Thyroid gland (tissue), 4 donors: ENCODE measurements around the gene LYPD5. TPM values are rescaled to one million over a fixed set of nuclear protein-coding genes. Genes with fewer than 3 reads are reported as not detected.
A peak's percentile ranks its signal among the peaks of the same experiment; 100 is the strongest.

ENCODE experiments used
- DNase-seq, 2 donors: peaks; one replicate each; pipeline ENCODE4 v3.0.0-alpha.2; 2019
- H3K27ac ChIP-seq, 3 donors: fragments of 200-600 bp; sonication (generic); 1 replicate in 2 of 3; 2 replicates in 1 of 3; pipeline ENCODE4 v1.5.1; 2016 to 2019; ENCODE audit warnings: mild to moderate bottlenecking in 1 of 3, moderate library complexity in 1 of 3
- H3K27me3 ChIP-seq: fragments of 200-600 bp; sonication (generic); one replicate; pipeline ENCODE4 v1.5.1; 2019
- H3K36me3 ChIP-seq, 2 donors: fragments of 200-600 bp; sonication (generic); one replicate each; pipeline ENCODE4 v1.5.1; 2016 to 2019
- H3K4me1 ChIP-seq, 2 donors: fragments of 200-600 bp; sonication (generic); one replicate each; pipeline ENCODE4 v1.5.1; 2017 to 2019
- H3K4me3 ChIP-seq, 3 donors: fragments of 200-600 bp; sonication (generic); replicated peaks in 1 of 3; 1 replicate in 2 of 3; 2 replicates in 1 of 3; pipeline ENCODE4 v1.5.1; 2016; ENCODE audit warnings: mild to moderate bottlenecking in 1 of 3
- H3K9me3 ChIP-seq: fragments of 200-600 bp; sonication (generic); one replicate; pipeline ENCODE4 v1.5.1; 2017
- POLR2A ChIP-seq, 2 donors: fragments of 450-650 bp; IDR thresholded peaks; one replicate each; pipeline ENCODE4 v1.6.1; 2017; ENCODE audit warnings: antibody characterized with exemption in 2 of 2, mild to moderate bottlenecking in 2 of 2, moderate library complexity in 1 of 2
- WGBS, 2 donors: methylation state at CpG; one replicate each; pipeline ENCODE4 v1.1.5; 2017; 5-methylcytosine and 5-hydroxymethylcytosine counted together
- intact Hi-C: fragments of 100-400 bp; cut with DNase I; formaldehyde crosslinking; loops from one replicate; pipeline ENCODE4 v1.15.1; 2023
- total RNA-seq, 4 donors: library from RNA; depleted of rRNA; stranded (reverse); fragments of >200 nt; gene quantifications; one replicate each; pipeline ENCODE4 v1.2.3, GENCODE V29; 2016
- TF ChIP-seq, protein P1 (sequence below), 6 experiments: fragments of 200-600 bp in 3 of 6; fragments of 450-650 bp in 3 of 6; sonication (generic) in 3 of 6; IDR thresholded peaks; one replicate each; pipeline ENCODE4 v1.5.1; 2016 to 2019; ENCODE audit warnings: antibody characterized with exemption in 6 of 6, mild to moderate bottlenecking in 2 of 6, inconsistent platforms in 1 of 6, moderate library complexity in 1 of 6

LYPD5 gene
- total RNA-seq, 4 donors from 2014 or later, result 1.6 to 7.6 (median 2.5) TPM

GRCh38 chr19:43797118-43797517 is 5.1 kb downstream of the LYPD5 start:
- no peaks in the 10 kb centered on the region for H3K27me3 ChIP-seq
- H3K9me3 ChIP-seq, result no peaks in the 10 kb centered on the region
- no peak overlapping the region for H3K27ac ChIP-seq
- TF ChIP-seq, protein P1, sequence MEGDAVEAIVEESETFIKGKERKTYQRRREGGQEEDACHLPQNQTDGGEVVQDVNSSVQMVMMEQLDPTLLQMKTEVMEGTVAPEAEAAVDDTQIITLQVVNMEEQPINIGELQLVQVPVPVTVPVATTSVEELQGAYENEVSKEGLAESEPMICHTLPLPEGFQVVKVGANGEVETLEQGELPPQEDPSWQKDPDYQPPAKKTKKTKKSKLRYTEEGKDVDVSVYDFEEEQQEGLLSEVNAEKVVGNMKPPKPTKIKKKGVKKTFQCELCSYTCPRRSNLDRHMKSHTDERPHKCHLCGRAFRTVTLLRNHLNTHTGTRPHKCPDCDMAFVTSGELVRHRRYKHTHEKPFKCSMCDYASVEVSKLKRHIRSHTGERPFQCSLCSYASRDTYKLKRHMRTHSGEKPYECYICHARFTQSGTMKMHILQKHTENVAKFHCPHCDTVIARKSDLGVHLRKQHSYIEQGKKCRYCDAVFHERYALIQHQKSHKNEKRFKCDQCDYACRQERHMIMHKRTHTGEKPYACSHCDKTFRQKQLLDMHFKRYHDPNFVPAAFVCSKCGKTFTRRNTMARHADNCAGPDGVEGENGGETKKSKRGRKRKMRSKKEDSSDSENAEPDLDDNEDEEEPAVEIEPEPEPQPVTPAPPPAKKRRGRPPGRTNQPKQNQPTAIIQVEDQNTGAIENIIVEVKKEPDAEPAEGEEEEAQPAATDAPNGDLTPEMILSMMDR (IDR thresholded peaks at IDR 0.05), result no peak
- TF ChIP-seq POLR2A (IDR thresholded peaks at IDR 0.05), result no peak
- no peak for DNase-seq
- intact Hi-C loops, result no loop called here
- H3K4me1 ChIP-seq, result peaks cover 3 to 6% of the 10 kb centered on the region in 2 donors
- H3K4me3 ChIP-seq, result no peak overlapping the region
- WGBS, 2 donors, result 42 to 100% methylated on average over 1 to 6 of the region's 6 CpGs
- H3K36me3 ChIP-seq, result no peaks in the 10 kb centered on the region

DNA sequence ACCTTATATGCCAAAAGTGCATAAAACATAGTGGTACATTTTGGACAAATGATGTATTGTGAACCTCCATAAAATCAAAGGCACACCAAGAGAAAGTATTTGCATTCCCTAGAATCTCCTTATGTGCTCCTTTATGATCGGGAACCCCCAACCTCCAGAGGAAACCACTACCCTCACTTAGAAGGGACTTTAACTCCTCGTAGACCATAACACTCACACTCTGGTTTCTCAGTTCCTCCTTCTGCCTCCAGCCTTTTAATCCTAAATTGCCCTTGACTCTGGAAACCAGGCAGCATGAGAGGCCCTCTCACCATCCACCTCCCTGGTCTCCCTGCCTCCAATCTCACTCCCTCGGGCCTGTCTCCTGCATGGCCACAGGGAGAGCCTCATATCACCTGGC is 11.7 kb downstream of the LYPD5 start:
- intact Hi-C loops, result no loop called here
- no peaks in the 10 kb centered on the region for H3K4me1 ChIP-seq
- H3K27me3 ChIP-seq, result no peaks in the 10 kb centered on the region
- TF ChIP-seq, protein P1 (IDR thresholded peaks at IDR 0.05), result no peak
- TF ChIP-seq POLR2A (IDR thresholded peaks at IDR 0.05), result no peak
- WGBS, 2 donors, result 41 to 44% methylated on average over 3 of the region's 3 CpGs
- H3K36me3 ChIP-seq, result no peaks in the 10 kb centered on the region
- no peak overlapping the region for H3K4me3 ChIP-seq
- H3K9me3 ChIP-seq, result no peaks in the 10 kb centered on the region
- no peak for DNase-seq
- no peak overlapping the region for H3K27ac ChIP-seq

- Histone ChIP-seq H3K27me3 (no peaks in the 10 kb centered on the region), H3K27ac (no peak overlapping the region), H3K9me3 (no peaks in the 10 kb centered on the region), H3K4me1 (no peaks in the 10 kb centered on the region), H3K36me3 (no peaks in the 10 kb centered on the region), H3K4me3 (no peak overlapping the region)
- 6 to 8% methylated on average over 3 of the region's 3 CpGs for WGBS, 2 donors
- TF ChIP-seq, protein P1 (IDR thresholded peaks at IDR 0.05), result no peak
- intact Hi-C loops, result no loop called here
- no peak for DNase-seq
Observed at GRCh38 chr19:43789029-43789428, 13.2 kb downstream of the LYPD5 start.

- Histone ChIP-seq H3K27me3 (no peaks in the 10 kb centered on the region), H3K36me3 (no peaks in the 10 kb centered on the region), H3K4me3 (no peak overlapping the region), H3K27ac (no peak overlapping the region), H3K4me1 (no peaks in the 10 kb centered on the region), H3K9me3 (no peaks in the 10 kb centered on the region)
- intact Hi-C loops, result no loop called here
- no peak for DNase-seq
- no peak for TF ChIP-seq POLR2A (IDR thresholded peaks at IDR 0.05)
- TF ChIP-seq, protein P1 (IDR thresholded peaks at IDR 0.05), result no peak
- 50 to 60% methylated on average over 1 of the region's 1 CpG for WGBS, 2 donors
Observed at GRCh38 chr19:43786665-43787064, 15.6 kb downstream of the LYPD5 start.

DNA sequence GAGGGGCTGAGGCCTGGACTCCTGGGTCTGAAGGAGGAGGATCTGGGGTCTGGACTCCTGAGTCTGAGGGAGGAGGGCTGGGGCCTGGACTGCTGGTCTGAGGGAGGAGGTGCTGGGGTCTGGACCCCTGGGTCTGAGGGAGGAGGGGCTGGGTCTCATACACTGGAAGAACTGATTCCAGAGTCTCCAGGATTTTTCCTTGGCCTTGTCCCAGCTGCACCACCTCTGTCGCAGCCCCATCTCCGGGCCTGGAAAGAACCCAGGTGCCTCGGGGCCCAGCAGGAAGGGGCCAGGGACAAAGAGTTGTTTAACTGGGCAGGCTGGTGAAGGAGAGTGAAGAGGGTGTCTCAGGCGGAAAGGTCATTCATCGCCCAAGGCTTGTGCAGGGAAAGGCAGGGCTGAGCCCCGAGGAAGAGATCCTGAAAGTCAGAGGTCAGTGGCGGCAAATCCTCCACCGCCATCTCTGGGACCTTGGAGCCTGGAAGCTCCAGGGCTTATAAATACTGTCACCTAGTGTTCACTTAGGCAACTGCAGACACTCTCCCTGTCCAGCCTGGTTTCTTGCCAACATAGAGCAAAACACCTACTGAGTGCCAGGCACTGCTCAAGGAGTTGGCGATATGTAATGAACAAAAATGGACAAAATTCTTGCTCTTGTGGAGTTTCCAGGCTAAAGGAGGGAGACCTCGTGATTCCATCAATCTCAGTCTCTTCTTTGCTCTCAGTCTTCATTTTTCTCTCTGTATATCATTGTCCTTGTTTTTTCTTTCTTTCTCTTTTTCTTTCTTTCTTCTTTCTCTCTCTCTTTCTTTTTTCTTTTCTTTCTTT is 17.1 kb downstream of the LYPD5 start:
- Histone ChIP-seq H3K4me1 (no peaks in the 10 kb centered on the region), H3K27me3 (no peaks in the 10 kb centered on the region), H3K27ac (no peak overlapping the region), H3K4me3 (no peak overlapping the region), H3K9me3 (no peaks in the 10 kb centered on the region), H3K36me3 (no peaks in the 10 kb centered on the region)
- TF ChIP-seq POLR2A (IDR thresholded peaks at IDR 0.05), result no peak
- TF ChIP-seq, protein P1 (IDR thresholded peaks at IDR 0.05), result peak; percentile 81 to 94 (median 86)
- intact Hi-C loops, result loop anchor here (5.0 kb wide), 1 partner anchor 38 kb away; no protein-coding TSS in a partner anchor
- WGBS, 2 donors, result 16 to 20% methylated on average over 10 of the region's 10 CpGs
- DNase-seq, result peak; percentile 17 to 20
